HG03280 (cell line): ENCODE results near the gene NFIX.

ENCODE experiments used
- ATAC-seq: cut with Tn5 transposase; IDR thresholded peaks from one replicate; pipeline ENCODE4 v1.9.1; 2021; ENCODE audit warnings: mild to moderate bottlenecking, moderate library complexity; ENCODE audit not compliant: unreplicated experiment

The NFIX gene

DNA sequence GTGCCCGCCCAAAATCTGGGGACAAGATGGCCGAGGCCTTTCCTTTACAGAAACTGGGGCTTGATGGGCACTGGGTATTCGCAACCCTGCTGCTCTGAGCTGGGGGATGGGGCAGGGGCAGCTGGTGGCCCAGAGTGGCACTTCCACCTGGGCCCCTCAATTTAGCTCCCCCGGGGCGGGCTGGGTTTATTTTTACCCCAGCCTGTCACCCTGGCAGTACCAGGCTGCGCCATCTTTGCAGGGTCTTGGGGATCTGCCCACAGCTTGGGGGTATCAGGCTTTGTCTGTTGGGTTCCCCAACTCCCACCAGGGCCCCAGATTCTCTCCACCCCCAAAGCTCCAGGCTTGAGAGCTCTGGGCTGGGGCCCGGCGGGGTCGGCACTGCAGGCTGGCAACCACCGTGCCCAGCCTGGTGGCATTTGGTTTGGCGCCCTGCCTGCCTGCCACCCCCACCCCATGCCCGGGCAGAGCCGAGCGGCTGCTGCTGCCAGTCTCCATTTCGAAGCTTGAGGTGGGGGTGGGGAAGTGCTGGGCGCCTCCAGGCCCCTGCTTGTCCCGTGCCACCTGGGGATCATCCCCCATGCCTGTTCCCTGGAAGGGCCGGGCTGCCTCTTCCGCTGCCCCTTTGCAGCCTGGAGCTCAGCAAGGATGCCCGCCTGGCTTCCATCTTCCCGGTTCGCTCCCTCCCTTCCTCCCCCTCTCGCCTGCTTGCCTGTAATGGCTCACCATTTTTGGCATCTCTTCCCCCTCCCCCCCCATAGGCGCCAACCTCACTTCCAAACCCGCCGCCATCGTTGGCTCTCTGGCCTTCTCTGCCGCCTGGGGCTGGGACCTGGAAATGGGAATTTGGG lies 11.4 kb downstream of the NFIX start:
- no peak for ATAC-seq

DNA sequence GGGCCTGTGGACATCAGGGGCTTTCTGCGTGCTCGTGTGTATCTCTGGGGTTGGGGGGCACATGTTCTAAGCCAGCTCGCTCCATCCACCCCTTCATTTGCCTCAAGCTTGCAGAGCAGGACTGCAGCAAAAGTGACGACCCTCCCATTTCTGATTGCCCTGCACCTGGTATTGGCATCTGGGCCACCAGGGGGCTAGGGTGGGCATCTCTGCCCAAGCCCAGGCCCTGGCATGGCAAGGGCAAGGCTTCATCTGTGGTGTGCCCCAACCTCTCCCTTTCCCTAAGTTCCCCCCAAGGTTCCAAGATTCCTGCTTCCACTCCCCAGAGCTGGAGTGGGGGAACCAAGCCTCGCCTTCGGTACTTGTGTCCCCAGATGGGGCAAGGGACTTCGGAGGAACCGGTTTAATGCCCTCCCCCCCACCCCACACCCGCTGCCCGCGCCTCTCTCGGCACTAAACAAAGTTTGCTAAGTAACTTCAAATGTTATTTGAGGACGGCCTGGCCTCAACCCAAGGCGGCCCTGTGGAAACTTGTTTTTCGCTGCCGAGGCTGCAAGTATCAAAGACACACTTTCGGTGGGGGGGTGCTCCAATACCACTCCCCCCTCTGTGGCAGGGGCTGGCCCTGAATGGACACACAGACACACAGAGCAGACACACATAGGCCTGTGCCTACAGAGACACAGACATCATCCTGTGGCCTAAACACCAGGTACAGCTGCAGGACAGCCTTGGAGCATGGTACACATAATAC lies 12.2 kb downstream of the NFIX start:
- no peak for ATAC-seq

DNA sequence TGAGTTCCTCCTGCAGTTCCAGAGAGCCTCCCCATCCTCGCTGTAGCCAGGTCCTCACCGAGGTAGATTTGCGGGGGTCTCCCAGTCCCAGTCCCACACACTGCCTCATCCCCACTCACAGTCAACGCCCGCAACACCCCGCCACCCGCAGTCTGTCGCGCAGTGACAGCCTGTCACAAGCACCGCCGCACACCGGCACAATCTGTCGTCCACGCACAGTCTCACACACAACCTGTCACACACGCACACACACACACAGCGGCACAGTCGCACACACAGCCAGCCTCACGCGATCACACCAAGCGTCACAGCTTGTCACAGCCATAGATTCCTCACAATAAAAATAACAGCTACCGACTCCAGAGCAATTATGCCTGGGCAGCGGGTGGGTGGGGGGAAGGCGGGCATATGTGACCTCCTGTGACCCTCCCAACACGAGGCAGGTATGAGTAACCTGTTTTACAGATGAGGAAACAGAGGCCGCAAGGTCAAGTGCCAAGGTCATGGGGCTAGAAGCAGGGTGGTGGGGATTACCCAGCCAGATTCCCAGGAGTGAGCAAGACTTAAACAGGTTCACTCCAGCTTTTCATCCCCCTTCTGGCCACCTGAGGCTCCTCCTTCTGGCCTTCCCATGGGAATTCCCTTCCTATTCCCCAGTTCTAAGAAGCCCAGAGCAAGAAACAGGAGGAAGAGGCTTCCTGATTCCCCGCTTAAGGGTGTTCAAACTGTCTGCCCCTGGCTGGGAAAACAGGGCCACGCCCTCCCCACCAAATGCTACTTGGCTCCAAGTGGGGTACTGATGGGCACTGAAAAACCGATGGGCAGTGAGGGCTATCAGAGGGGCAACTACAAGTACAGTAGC lies 13.9 kb downstream of the NFIX start:
- no peak for ATAC-seq

DNA sequence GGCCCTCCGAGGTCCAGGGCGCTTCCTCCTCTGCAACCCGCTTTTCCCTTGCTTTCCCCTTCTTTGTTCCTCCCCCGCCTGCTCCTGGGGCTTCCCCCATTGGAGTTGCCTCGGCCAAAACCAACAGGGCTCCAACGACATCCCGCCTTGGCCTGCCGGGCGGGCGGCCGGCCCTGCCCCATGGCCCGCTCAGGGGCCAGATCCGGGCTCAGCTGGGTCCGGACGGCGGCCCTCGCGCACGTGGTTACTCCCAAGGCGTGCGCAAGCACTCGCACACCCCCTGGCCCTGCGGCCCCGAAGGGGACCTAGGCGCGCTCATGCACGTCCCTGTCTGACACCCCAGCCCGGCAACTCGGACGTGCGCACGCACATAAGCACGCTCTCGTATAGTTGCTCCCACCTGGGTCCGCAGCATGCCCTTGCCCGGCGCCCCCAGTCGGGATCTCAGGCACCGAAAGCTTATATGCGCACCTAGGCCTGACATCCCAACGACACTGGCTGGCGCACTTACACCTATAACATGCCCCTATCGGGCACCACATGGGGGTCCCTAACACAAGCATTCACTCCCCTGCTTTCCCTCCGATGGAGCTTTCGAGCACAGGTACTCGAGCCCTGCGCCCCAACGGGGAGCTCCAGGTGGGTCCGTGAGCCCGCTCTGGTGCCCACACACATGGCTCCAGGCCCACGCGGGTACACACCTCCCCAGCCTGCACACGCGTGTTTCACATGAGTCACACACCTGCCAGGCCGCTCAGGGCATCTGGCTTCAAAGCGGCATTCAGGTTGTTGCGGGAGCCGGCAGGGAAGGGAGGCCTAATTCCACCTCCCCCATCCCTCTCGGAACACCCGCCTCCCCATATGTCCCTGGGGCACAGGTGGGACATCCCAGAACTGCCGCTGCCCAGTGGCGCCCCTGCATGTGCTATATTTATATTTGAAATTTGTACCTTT lies 15.0 kb downstream of the NFIX start:
- ATAC-seq, result no peak

DNA sequence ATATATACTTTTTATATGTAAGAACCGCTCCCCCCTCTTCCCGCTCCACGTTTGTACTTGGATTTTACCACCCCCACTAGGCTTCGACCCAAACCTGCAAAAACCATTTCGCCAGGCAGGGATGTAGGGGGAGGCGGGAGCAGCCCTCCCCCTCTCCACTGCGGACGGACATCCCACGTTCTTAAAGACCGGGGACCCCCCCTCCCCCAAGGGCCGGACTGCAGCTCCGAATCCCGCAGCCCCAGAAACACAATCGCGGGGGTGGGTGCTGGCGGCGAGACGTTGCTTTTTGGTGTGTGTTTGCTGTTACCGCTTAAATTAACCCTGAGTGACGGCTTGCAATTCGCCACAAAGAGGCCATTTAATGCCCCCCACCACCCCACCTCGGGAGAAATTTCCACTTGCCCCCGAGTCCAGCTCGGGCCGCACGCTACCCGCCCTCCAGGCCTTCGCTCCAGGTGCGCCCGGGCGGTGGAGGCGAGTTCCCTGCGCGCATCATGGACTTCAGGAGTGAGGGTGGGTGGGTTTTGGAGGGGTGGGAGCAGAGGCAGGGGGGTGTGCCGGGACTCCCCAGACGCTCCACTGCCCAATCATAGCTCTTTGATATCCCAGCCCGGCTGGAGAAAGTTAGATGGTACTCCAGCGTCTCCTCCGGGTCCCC lies 15.8 kb downstream of the NFIX start:
- ATAC-seq, result no peak

DNA sequence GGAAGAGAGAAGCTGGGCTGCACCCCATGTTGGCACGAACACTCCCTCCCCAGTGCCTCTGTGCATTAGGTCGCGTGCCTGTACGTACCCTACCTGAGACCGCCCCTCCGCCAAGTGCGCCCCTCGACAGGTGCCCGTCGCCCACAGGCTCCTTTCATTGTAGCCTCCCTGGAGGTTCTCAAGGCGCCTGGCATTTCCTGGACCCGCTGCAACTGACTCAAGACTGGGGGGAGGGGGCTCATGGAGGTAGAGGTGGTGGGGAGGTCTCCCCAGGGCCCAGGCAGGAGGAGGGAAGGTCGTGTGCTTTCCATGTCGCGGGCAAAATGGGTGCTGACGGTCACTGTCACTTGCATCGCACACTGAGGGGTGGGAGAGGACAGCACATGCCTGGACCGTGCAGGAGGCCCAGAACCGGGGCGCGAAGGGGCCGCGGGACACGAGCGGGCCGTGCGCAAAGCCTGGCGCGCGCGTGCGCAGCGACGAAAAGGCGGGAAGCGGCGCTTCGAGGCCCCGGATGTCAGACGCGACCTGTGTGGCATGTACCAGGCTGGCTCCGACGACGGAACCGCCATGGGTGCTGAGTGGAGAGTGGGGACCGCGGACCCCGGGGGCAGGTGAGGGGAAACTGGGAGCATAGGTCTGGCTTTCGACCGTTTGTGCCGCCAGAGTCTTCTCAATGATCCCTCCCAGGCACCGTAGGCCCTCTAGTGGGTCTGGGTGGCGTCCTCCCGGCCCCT lies 16.5 kb downstream of the NFIX start:
- no peak for ATAC-seq

GRCh38 chr19:13012390-13012689 lies 17.1 kb downstream of the NFIX start:
- ATAC-seq, result no peak

DNA sequence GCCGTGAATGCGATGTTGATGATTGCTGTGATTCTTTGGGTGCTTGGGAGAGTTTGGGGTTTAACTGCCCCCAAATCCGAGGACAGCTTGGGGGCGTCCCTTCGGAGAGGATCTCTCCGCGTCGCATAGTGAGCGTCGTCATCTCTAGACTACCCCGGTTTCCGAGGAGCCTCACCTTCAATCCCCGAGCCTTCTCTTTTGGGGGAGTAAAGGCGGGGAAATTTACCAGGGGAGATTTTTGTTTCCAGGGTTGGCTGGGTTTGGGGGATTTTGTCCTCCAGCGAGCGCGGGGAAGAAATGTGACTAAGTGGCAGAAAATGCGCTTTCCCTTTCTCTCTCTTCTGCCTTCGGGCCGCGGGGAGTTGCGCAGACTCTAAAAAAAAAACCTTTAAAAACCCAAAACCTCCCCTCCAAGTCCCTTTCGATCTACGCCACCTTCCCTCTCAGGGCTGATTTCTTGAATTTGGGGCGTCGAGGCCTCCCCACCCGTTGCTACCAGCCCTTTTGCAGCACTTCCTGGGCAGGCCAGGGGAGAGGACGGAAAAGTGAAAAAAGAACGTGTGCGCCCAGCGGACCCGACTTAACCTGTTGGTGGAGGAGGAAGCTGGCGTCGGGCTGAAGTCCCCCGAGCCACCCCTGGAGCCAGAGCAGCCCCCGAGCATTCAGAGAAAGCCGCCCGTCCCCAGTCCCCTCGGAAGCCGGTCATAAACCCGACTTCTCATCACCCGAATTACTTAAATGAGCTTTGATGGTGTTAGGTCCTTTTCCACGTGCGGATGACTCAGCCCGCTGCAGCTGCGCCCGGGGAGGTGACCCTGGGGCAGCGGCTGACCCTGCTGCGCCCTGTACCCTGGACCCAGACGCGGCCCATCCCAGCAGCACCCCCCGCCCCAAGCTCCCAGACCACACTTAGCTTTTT lies 17.7 kb downstream of the NFIX start:
- no peak for ATAC-seq

DNA sequence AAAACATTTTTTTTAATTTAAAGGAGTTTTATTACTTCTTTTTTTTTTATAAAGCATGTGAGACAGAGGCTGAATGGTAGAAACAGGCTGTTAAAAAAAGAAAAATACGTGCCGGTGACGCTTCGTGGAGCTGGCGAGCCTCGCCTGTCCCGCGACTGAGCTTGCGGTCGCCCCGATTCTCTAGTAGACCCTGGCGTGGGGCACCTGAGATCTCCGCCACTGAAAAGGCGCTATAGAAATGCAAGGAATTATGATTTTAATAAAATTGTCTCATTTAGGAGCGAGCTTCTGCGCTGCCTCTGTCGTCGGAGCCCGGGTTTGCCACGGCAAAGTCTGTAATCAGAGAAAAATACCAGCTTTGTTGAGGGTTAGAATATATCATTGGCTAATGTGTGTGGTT lies 18.4 kb downstream of the NFIX start:
- no peak for ATAC-seq

- no peak for ATAC-seq
Observed at GRCh38 chr19:13014101-13014920, 19.0 kb downstream of the NFIX start.

DNA sequence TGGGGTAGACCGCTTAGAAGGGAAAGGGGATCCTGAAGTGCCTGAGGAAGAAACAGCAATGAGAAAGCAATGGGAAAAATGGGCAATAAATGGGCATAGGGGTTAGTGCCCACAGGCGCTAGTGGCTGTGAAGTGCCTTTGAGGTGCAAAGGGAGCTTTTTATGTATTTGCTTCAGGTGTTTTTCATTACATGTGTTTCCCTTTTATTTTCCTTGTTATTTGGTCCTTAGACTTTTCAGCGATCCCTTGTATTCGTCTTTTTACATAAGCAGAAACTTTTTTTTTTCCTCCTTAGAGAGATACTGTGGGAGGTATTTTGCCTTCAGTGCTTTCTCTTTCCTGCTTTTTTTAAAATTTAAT lies 19.6 kb downstream of the NFIX start:
- ATAC-seq, result no peak

GRCh38 chr19:13015361-13016223 lies 20.3 kb downstream of the NFIX start:
- no peak for ATAC-seq

DNA sequence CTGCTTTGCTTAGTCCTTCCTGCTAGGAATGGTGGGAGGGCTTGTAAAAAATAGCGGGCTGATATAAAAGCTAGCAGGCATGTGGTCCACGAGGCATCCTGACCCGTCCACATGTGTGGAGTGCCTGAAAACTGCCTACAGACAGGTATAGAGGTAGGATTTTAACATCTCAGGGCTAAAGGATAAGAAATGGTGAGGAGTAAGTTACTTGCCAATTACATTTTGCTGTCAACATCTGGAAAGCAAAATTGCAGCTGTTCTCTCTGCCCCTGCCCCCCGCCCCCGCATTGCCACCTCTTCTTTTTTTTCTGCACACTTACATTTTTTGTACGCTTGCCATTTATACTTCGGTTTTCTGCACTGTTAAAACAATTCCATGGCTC lies 21.0 kb downstream of the NFIX start:
- no peak for ATAC-seq

DNA sequence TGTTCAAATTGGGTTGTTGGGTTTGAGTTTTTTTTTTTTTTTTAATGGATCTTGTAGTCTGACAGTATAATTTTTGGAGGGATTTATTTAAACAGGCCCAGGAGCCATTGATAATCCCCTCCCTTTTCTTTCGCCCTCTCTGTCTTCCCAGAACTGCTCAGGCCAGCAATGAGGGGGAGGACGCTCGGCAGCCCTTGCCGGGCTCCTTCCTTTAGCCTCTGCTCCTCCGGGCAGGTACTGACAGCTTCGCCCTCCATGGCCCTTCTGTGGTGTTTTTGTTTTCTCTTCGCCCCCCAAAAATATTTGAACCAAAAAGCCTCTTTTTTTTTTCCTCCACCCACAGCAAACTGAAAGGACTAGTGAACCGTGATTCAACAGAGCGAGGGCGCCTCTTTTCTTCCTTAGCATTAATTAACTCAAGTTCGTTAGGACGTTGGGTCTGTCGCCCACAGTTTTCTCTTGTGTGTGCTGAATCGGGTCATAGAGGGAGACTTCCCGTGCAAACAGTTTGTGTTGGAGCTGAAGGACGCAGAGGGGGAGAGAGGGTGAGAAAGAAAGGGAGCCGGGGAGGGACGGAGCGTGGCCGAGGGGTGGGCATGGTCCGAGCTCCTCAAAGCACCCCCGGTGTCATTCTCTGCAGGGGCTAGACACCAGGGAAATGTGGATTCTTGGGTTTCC lies 21.5 kb downstream of the NFIX start:
- no peak for ATAC-seq

DNA sequence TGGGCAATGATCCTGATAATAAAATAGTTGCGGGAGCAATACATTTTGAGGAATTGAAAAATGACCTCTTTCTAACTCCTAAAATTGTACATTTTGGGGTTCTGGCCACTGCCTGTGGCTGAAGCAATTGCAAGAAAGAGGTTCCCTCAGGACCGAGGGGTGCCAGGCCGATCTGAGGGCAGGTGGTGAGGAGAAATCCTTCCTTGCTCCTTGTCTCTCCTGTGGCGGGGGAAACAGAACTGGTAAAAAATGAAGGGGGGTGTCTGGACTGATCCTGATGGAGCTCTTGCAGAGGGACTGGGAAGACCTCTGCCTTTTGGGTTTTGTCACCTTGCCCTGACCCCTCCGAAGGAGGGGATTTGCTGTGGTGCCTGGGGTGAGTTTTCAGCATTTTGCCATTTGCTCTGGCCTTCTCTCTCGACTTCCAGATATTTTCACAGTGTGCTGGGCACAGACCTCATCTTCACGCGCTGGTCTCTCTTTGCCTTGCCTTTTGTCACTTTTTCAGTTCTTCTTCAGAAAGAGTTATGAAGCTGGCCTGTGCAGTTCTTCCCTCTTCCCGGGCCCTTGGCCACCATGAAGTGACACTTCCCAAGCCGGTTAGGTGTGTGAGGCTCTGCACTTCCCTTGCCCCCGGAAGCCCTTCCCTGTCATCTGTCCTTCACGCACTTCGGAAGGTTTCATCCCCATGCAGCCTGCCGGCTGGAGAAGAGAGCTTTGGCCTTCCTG lies 22.2 kb downstream of the NFIX start:
- ATAC-seq, result no peak
